ENCODE results near the gene AATK.

- TF ChIP-seq POLR2AphosphoS5 (IDR thresholded peaks at IDR 0.05; ENCODE audit: low read depth, low read length) (no peak), POLR2A (IDR thresholded peaks at IDR 0.05; ENCODE audit: low read depth, low read length) (no peak), TAF1 (IDR thresholded peaks at IDR 0.05; ENCODE audit: borderline replicate concordance, low read depth, low read length) (no peak)
Observed at GRCh38 chr17:81163703-81164370, 2.2 kb downstream of the AATK start.
